HG02852 (cell line): Measurements from ENCODE around the gene RRAS2.
A peak's percentile ranks its signal among the peaks of the same experiment; 100 is the strongest.
"Not testable (repeated sequence)": the region's sequence is repeated elsewhere in the genome, so short reads cannot be mapped to it uniquely, and the experiment has no call there.

Experiments used
- ATAC-seq: cut with Tn5 transposase; IDR thresholded peaks from one replicate; pipeline ENCODE4 v1.9.1; 2021; ENCODE audit warnings: mild to moderate bottlenecking, moderate library complexity; ENCODE audit not compliant: unreplicated experiment

Gene RRAS2

GRCh38 chr11:14358729-14359439, at the start of gene RRAS2:
Gene RRAS2 (minus strand): TSS chr11:14359183. CDS start chr11:14358870, 313 bp downstream.
- peak; percentile 90 for ATAC-seq

GRCh38 chr11:14408612-14409011, 49.6 kb upstream of the RRAS2 start:
- ATAC-seq = no peak

- ATAC-seq = not testable (repeated sequence)
These were observed 47.1 kb upstream of the RRAS2 start for GRCh38 chr11:14406116-14406515.

GRCh38 chr11:14403528-14403927, 44.5 kb upstream of the RRAS2 start:
- ATAC-seq = not testable (repeated sequence)

- no peak for ATAC-seq
These were observed 40.1 kb upstream of the RRAS2 start for GRCh38 chr11:14399087-14399486.

- no peak for ATAC-seq
These were observed 37.3 kb upstream of the RRAS2 start for GRCh38 chr11:14396273-14396672.

GRCh38 chr11:14393889-14394288, 34.9 kb upstream of the RRAS2 start:
- no peak for ATAC-seq

GRCh38 chr11:14393129-14393528, 34.1 kb upstream of the RRAS2 start:
- ATAC-seq = no peak

- no peak for ATAC-seq
These were observed 31.7 kb upstream of the RRAS2 start for GRCh38 chr11:14390669-14391068.

- no peak for ATAC-seq
These were observed 29.4 kb upstream of the RRAS2 start for GRCh38 chr11:14388352-14388751.

- ATAC-seq = no peak
These were observed 28.0 kb upstream of the RRAS2 start for GRCh38 chr11:14386895-14387480.

- ATAC-seq = no peak
These were observed 27.1 kb upstream of the RRAS2 start for GRCh38 chr11:14386081-14386480.

GRCh38 chr11:14384338-14384737, 25.4 kb upstream of the RRAS2 start:
- no peak for ATAC-seq

GRCh38 chr11:14381968-14382367, 23.0 kb upstream of the RRAS2 start:
- no peak for ATAC-seq

GRCh38 chr11:14380947-14381561, 22.1 kb upstream of the RRAS2 start:
- peak; percentile 63 for ATAC-seq

- no peak for ATAC-seq
These were observed 21.3 kb upstream of the RRAS2 start for GRCh38 chr11:14380125-14380936.

GRCh38 chr11:14378171-14378570, 19.2 kb upstream of the RRAS2 start:
- ATAC-seq = no peak

- ATAC-seq = no peak
These were observed 17.9 kb upstream of the RRAS2 start for GRCh38 chr11:14376920-14377319.

GRCh38 chr11:14374922-14375830, 16.2 kb upstream of the RRAS2 start:
- peak; percentile 54 for ATAC-seq

GRCh38 chr11:14373941-14374646, 15.1 kb upstream of the RRAS2 start:
- ATAC-seq = no peak
